Measurements from ENCODE around the gene ANKDD1B. TPM values are rescaled to one million over a fixed set of nuclear protein-coding genes. Genes with fewer than 3 reads are reported as not detected.

The ANKDD1B gene
- total RNA-seq, 1 experiment from 2014 or later: 0.84 TPM

DNA sequence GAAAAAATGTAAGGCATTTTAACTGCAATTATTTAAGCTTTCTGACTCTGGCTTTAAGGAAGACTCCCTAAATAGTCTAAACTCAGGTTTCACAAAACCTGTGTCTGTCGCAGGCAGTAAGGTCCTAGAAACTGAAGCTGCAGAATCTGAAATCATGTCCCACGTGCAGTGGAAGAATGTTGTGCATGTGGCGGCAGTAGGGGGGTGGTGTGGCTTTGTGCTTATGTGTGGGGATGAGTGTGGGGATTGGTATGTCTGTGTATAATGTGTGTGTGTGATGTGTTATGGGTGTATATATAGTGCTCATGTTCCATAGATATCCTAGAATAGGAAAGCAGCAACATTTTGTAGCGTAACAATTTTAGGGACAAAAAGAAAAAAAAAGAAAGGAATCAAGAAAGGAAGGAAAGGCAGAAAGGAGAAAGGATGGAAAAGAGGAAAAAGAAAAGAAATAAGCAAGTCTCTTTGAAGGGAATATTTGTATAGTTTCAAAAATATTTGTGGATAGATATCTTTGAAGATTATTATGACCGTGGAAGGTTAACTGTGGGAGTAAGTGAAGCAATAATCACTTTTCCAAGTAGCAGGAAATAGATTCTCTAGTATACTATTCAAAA, 6.6 kb downstream of the ANKDD1B start:
- Histone ChIP-seq H3K27me3 (ENCODE audit: insufficient read depth, low read length) (no peaks in the 10 kb centered on the region), H3K27ac (ENCODE audit: low read depth, low read length) (no peak overlapping the region), H3K9me3 (ENCODE audit: control insufficient read depth in 1 of 2, insufficient read depth in 1 of 2, low read depth in 1 of 2, low read length in 2 of 2) (no peaks in the 10 kb centered on the region), H3K36me3 (ENCODE audit: control insufficient read depth in 1 of 2, insufficient read depth in 2 of 2, low read length in 2 of 2) (no peaks in the 10 kb centered on the region), H3K4me2 (ENCODE audit: low read length) (no peak overlapping the region), H3K4me1 (ENCODE audit: control insufficient read depth in 1 of 2, insufficient read depth in 2 of 2, low read length in 2 of 2) (no peaks in the 10 kb centered on the region), H3K9ac (ENCODE audit: low read length) (no peak overlapping the region), H2AFZ (ENCODE audit: low read depth, low read length, poor library complexity, severe bottlenecking) (no peak overlapping the region), H3K9me2 (ENCODE audit: insufficient read depth) (no peaks in the 10 kb centered on the region), H4K20me1 (ENCODE audit: insufficient read depth) (no peaks in the 10 kb centered on the region), H3K4me3 (replicated peaks in 1 of 2; ENCODE audit: low read depth in 1 of 2, low read length in 2 of 2) (no peak overlapping the region), H3K79me2 (ENCODE audit: insufficient read depth, low read length) (no peaks in the 10 kb centered on the region)
- no TSS peak for BruUV-seq (replicated peaks)
- DNase-seq (ENCODE audit: low read depth, low spot score): no peak
- RAD21 ChIA-PET (ENCODE audit: low non-redundant PET in 1 of 2, low total read pairs in 2 of 2, uncharacterized antibody in 2 of 2, unreplicated experiment in 2 of 2): no interaction called here
- POLR2A ChIA-PET: no interaction called here
- TF ChIP-seq JUND (IDR thresholded peaks at IDR 0.05) (no peak), REST (IDR thresholded peaks at IDR 0.05; ENCODE audit: low read depth) (no peak), TCF7L2 (IDR thresholded peaks at IDR 0.05; ENCODE audit: borderline replicate concordance, extremely low read depth, insufficient read depth, insufficient read length) (no peak), SRF (IDR thresholded peaks at IDR 0.05; ENCODE audit: low read depth) (no peak), POLR2A (IDR thresholded peaks at IDR 0.05; ENCODE audit: borderline replicate concordance, extremely low read depth, insufficient read depth, insufficient read length) (no peak), ELF1 (IDR thresholded peaks at IDR 0.05; ENCODE audit: borderline replicate concordance, low read depth) (no peak), YY1 (IDR thresholded peaks at IDR 0.05; ENCODE audit: extremely low read depth, insufficient replicate concordance, low read depth, low read length) (no peak), ZFX (IDR thresholded peaks at IDR 0.05) (no peak), SP1 (IDR thresholded peaks at IDR 0.05; ENCODE audit: low read depth) (no peak), POLR2AphosphoS5 (IDR thresholded peaks at IDR 0.05; ENCODE audit: low read depth, low read length) (no peak), EGR1 (IDR thresholded peaks at IDR 0.05; ENCODE audit: low read depth) (no peak), EZH2phosphoT487 (IDR thresholded peaks at IDR 0.05; ENCODE audit: borderline replicate concordance) (no peak), RAD21 (IDR thresholded peaks at IDR 0.05; ENCODE audit: low read depth) (no peak), FOSL1 (IDR thresholded peaks at IDR 0.05; ENCODE audit: low read depth) (no peak)
- TF ChIP-seq, protein P1, sequence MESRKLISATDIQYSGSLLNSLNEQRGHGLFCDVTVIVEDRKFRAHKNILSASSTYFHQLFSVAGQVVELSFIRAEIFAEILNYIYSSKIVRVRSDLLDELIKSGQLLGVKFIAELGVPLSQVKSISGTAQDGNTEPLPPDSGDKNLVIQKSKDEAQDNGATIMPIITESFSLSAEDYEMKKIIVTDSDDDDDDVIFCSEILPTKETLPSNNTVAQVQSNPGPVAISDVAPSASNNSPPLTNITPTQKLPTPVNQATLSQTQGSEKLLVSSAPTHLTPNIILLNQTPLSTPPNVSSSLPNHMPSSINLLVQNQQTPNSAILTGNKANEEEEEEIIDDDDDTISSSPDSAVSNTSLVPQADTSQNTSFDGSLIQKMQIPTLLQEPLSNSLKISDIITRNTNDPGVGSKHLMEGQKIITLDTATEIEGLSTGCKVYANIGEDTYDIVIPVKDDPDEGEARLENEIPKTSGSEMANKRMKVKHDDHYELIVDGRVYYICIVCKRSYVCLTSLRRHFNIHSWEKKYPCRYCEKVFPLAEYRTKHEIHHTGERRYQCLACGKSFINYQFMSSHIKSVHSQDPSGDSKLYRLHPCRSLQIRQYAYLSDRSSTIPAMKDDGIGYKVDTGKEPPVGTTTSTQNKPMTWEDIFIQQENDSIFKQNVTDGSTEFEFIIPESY (IDR thresholded peaks at IDR 0.05; ENCODE audit: extremely low read depth, insufficient replicate concordance, low read length): no peak
- no peak for ATAC-seq
- intact Hi-C loops (cut with micrococcal nuclease): no loop called here
- CTCF ChIA-PET: no interaction called here

Data from HCT116 (cell line).